Breast epithelium (tissue), 4 donors: ENCODE measurements around the gene CLDN2. TPM values are rescaled to one million over a fixed set of nuclear protein-coding genes. Genes with fewer than 3 reads are reported as not detected.

Experiments
- DNase-seq, 2 donors: peaks; one replicate each; pipeline ENCODE4 v3.0.0-alpha.2; 2019; ENCODE audit warnings: low spot score in 2 of 2
- H3K27ac ChIP-seq, 2 donors: fragments of 200-600 bp; sonication (generic) in 1 of 2; one replicate each; pipeline ENCODE4 v1.5.1; 2016 to 2019; ENCODE audit warnings: mild to moderate bottlenecking in 1 of 2
- H3K27me3 ChIP-seq, 2 donors: fragments of 200-600 bp; sonication (generic) in 1 of 2; one replicate each; pipeline versions ENCODE4 v1.5.1 to v1.6.0; 2017 to 2019; ENCODE audit warnings: control low read depth in 1 of 2, mild to moderate bottlenecking in 1 of 2
- H3K36me3 ChIP-seq: fragments of 200-600 bp; one replicate; pipeline ENCODE4 v1.5.1; 2019
- H3K4me1 ChIP-seq, 2 donors: fragments of 200-600 bp; sonication (generic); one replicate each; pipeline ENCODE4 v1.5.1; 2016 to 2019; ENCODE audit warnings: control low read depth in 1 of 2
- H3K4me3 ChIP-seq, 3 donors: fragments of 200-600 bp; sonication (generic); 1 replicate in 2 of 3; 2 replicates in 1 of 3; pipeline ENCODE4 v1.5.1; 2016 to 2019; ENCODE audit warnings: mild to moderate bottlenecking in 3 of 3, moderate library complexity in 2 of 3
- H3K9me3 ChIP-seq, 2 donors: fragments of 200-600 bp; sonication (generic) in 1 of 2; one replicate each; pipeline ENCODE4 v1.5.1; 2016 to 2019; ENCODE audit warnings: control low read depth in 1 of 2
- POLR2A ChIP-seq: fragments of 450-650 bp; IDR thresholded peaks from one replicate; pipeline ENCODE4 v1.6.1; 2016; ENCODE audit warnings: antibody characterized with exemption, mild to moderate bottlenecking, moderate library complexity
- POLR2AphosphoS5 ChIP-seq, 3 donors: sonication (generic); formaldehyde crosslinking; IDR thresholded peaks; one replicate each; pipeline ENCODE4 v1.6.1; 2017; ENCODE audit warnings: antibody characterized with exemption in 3 of 3
- intact Hi-C: fragments of 100-400 bp; cut with DNase I; formaldehyde crosslinking; loops from one replicate; pipeline ENCODE4 v1.15.1; 2023; ENCODE audit warnings: low total_unique reads
- total RNA-seq, 3 donors: library from RNA; depleted of rRNA; stranded (reverse); fragments of >200 nt; gene quantifications; one replicate each; pipeline ENCODE4 v1.1.0, GENCODE V29; 2016
- TF ChIP-seq, protein P1 (sequence below), 3 donors: fragments of 450-650 bp; IDR thresholded peaks; one replicate each; pipeline ENCODE4 v1.5.1; 2016 to 2017; ENCODE audit warnings: antibody characterized with exemption in 3 of 3, mild to moderate bottlenecking in 3 of 3, moderate library complexity in 3 of 3

CLDN2 gene
- total RNA-seq, 3 donors from 2014 or later: 0.32 to 0.33 TPM; not detected in 1

DNA sequence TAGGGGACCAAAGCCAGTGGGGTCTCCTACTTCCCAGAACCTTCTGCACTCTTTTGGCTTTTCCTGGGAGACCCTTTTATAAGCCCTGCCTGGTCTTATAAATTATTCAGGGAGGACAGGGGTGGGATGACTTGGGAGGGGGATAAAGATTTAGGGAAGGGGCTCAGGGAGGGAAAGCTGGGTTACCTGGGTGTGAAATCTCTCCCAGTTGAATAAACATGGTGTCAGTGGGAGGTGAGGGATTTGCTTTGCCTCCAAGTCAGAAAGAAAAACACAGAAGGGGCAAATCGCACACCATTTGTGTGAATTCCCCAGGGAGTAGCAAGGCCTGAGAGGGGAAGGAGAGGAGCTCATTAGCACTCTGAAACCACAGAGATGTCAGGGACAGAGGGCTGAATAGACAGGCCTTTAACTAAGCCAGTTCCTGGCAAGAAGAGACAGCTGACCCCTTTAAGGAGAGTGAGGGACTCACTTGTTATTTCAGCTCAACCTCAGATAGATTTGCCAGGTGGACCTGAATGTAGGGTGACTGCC, 16.8 kb upstream of the CLDN2 start, which contains the start of gene RIPPLY1:
Gene RIPPLY1 (minus strand): TSS at position 51 of the 534 bp plus-strand sequence. CDS start 54 bp downstream, outside the sequence.
- Histone ChIP-seq H3K27ac (no peak within 1 kb of the TSS), H3K36me3 (no peaks in the 10 kb centered on the region), H3K4me1 (no peaks in the 10 kb centered on the region), H3K4me3 (no peak within 1 kb of the TSS), H3K9me3 (no peaks in the 10 kb centered on the region), H3K27me3 (peaks cover 0 to 57% of the 10 kb centered on the region in 2 donors)
- TF ChIP-seq POLR2AphosphoS5 (IDR thresholded peaks at IDR 0.05): no peak
- TF ChIP-seq, protein P1, sequence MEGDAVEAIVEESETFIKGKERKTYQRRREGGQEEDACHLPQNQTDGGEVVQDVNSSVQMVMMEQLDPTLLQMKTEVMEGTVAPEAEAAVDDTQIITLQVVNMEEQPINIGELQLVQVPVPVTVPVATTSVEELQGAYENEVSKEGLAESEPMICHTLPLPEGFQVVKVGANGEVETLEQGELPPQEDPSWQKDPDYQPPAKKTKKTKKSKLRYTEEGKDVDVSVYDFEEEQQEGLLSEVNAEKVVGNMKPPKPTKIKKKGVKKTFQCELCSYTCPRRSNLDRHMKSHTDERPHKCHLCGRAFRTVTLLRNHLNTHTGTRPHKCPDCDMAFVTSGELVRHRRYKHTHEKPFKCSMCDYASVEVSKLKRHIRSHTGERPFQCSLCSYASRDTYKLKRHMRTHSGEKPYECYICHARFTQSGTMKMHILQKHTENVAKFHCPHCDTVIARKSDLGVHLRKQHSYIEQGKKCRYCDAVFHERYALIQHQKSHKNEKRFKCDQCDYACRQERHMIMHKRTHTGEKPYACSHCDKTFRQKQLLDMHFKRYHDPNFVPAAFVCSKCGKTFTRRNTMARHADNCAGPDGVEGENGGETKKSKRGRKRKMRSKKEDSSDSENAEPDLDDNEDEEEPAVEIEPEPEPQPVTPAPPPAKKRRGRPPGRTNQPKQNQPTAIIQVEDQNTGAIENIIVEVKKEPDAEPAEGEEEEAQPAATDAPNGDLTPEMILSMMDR (IDR thresholded peaks at IDR 0.05): no peak
- no peak for TF ChIP-seq POLR2A
- intact Hi-C loops: no loop called here
- DNase-seq: no peak

DNA sequence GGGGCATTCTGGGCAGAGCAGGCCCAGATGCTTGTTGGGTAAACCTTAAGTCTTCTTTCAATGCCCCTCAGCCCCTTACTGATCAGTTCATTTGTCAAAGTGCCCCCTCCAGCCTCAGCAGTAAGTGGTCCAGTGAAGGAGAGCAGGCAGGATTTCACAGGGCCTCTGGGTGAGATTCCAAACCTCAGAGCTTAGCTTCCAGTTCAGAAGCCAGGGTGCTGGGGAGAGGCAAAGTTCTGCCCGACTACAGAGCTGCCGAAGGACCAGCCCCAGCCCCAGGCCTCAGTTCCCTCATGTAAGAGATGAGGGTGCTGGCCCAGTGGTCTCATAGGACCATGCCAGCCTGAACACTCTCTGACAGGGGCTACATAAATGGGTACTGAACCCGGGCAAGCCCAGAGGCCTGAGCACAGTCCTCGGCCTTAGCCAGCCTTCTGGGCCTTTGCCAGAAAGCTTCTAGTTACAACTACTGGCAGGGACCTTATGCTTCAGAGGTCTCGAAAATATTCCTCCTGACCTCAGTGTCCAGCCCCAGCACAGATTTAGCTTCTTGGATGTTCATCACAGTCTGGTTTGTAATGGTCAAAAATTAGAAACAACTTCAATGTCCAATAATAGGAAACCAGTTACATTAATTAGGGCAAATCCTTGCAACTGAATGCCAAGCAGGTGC, 16.2 kb upstream of the CLDN2 start:
- no peak for DNase-seq
- Histone ChIP-seq H3K4me3 (no peak overlapping the region), H3K36me3 (no peaks in the 10 kb centered on the region), H3K27me3 (peaks cover 0 to 58% of the 10 kb centered on the region in 2 donors), H3K9me3 (no peaks in the 10 kb centered on the region), H3K27ac (no peak overlapping the region), H3K4me1 (no peaks in the 10 kb centered on the region)
- TF ChIP-seq POLR2AphosphoS5 (IDR thresholded peaks at IDR 0.05): no peak
- TF ChIP-seq, protein P1 (IDR thresholded peaks at IDR 0.05): no peak
- no peak for TF ChIP-seq POLR2A
- intact Hi-C loops: no loop called here

DNA sequence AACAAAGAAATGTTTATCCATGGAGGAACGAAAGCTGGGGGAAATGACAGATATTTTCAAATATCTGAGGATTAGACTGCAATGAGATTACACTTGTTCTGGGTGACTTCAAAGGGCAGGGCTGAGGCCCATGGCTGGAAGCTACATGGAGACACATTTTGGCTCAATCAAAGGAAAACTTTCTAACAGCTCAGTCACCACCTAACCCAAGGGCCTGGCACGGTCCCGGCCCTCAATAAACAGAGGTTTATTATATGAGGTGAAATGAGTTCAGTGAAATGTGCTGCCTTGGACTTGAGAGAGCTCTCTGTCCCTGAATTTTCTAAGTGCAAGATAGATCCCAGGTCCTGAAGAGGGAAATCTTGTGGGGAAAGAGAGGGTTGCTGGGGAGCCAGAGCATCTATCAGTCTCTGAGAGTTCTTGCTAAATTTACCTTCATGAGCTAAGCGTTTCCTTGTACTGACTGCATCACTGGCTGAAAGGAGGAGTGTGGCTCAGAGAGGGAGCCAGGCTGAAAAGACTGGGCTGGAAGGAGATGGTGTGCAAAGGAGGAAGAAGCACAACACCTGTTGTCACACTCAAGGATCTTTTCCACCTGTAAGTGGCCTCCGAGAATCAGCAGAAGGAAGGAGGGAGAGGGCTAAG, 15.0 kb upstream of the CLDN2 start:
- TF ChIP-seq POLR2AphosphoS5 (IDR thresholded peaks at IDR 0.05) (no peak), POLR2A (no peak)
- H3K9me3 ChIP-seq: no peaks in the 10 kb centered on the region
- H3K27me3 ChIP-seq: peaks cover 0 to 65% of the 10 kb centered on the region in 2 donors
- H3K4me3 ChIP-seq: no peak overlapping the region
- H3K4me1 ChIP-seq: no peaks in the 10 kb centered on the region
- no peaks in the 10 kb centered on the region for H3K36me3 ChIP-seq
- no peak for DNase-seq
- intact Hi-C loops: no loop called here
- H3K27ac ChIP-seq: no peak overlapping the region

DNA sequence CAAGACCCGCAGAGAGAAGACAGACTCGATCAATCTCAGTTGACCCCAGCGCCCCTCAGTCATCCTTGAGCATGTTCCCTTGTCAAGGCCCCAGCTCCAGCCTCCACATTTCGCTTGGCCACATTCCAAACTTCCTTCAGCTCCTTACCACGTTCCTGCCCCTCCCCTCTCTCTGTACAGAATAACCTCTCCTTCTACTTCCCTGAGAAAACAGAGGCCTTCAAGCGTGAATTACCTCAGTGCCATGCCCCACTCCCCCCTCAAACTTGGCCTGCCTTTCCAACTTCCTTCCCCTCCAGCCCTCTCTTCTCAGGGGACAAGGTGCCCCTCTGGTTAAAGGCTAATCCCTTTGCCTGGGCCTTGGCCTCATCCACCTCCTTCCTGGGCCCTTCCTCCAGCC, 13.8 kb upstream of the CLDN2 start:
- TF ChIP-seq POLR2A (no peak), POLR2AphosphoS5 (IDR thresholded peaks at IDR 0.05) (no peak)
- TF ChIP-seq, protein P1 (IDR thresholded peaks at IDR 0.05): no peak
- no peak for DNase-seq
- Histone ChIP-seq H3K27ac (no peak overlapping the region), H3K4me3 (no peak overlapping the region), H3K4me1 (no peaks in the 10 kb centered on the region), H3K27me3 (peaks cover 0 to 66% of the 10 kb centered on the region in 2 donors), H3K9me3 (no peaks in the 10 kb centered on the region), H3K36me3 (no peaks in the 10 kb centered on the region)
- intact Hi-C loops: no loop called here

DNA sequence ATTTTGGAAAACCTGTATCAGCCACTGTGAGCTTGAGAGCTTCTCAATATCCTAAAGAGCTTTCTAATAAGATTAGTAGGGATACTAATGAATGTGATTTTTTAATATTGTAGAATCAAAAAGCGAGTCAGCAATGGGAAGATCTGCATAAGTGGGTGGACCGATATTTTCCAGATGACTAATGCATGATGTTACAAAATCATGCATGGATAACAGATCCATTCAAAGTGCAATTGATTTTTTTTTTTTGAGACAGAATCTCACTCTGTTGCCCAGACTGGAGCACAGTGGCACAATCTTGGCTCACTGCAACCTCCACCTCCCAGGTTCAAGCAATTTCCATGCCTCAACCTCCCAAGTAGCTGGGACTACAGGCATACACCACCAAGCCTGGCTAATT, 7.3 kb upstream of the CLDN2 start:
- intact Hi-C loops: no loop called here
- TF ChIP-seq, protein P1 (IDR thresholded peaks at IDR 0.05): no peak
- TF ChIP-seq POLR2AphosphoS5 (IDR thresholded peaks at IDR 0.05) (no peak), POLR2A (no peak)
- Histone ChIP-seq H3K4me1 (no peaks in the 10 kb centered on the region), H3K27ac (no peak overlapping the region), H3K4me3 (no peak overlapping the region), H3K27me3 (peaks cover 0 to 66% of the 10 kb centered on the region in 2 donors), H3K9me3 (no peaks in the 10 kb centered on the region), H3K36me3 (no peaks in the 10 kb centered on the region)
- DNase-seq: no peak
